DND-41 (cell line): ENCODE data around the gene ELK4.

ENCODE experiments used
- ATAC-seq: fragments of 200-7000 bp; cut with Tn5 transposase; 3 replicates; pipeline ENCODE4 v1.9.1; 2021; ENCODE audit warnings: low read depth; ENCODE audit not compliant: insufficient read depth
- DNase-seq: peaks from one replicate; pipeline ENCODE4 v3.0.0-alpha.2; 2020
- H2AFZ ChIP-seq: 2 replicates; pipeline ENCODE4 v1.6.0; 2012; ENCODE audit warnings: low read depth, low read length
- H3K27ac ChIP-seq: 2 replicates; pipeline ENCODE4 v1.5.1; 2012; ENCODE audit warnings: low read length, inconsistent platforms
- H3K27me3 ChIP-seq: fragments of 200-600 bp; sonication (generic); 2 replicates; pipeline ENCODE4 v1.6.0; 2012; ENCODE audit warnings: low read length, mild to moderate bottlenecking, inconsistent platforms; ENCODE audit not compliant: insufficient read depth, poor library complexity
- H3K36me3 ChIP-seq: 2 replicates; pipeline ENCODE4 v1.5.1; 2012; ENCODE audit warnings: low read length, inconsistent platforms; ENCODE audit not compliant: insufficient read depth
- H3K4me1 ChIP-seq: 2 replicates; pipeline ENCODE4 v1.5.1; 2012; ENCODE audit warnings: mild to moderate bottlenecking, low read length; ENCODE audit not compliant: insufficient read depth
- H3K4me2 ChIP-seq: 2 replicates; pipeline ENCODE4 v1.6.0; 2012; ENCODE audit warnings: mild to moderate bottlenecking, moderate library complexity, low read length, inconsistent platforms; ENCODE audit not compliant: insufficient read depth
- H3K4me3 ChIP-seq, 2 experiments: fragments of 200-600 bp in 1 of 2; shearing (Covaris generic) in 1 of 2; 2 replicates each; pipeline ENCODE4 v1.5.1; 2012 to 2016; ENCODE audit warnings: inconsistent platforms in 2 of 2, low read length in 2 of 2, mild to moderate bottlenecking in 2 of 2, low read depth in 1 of 2, moderate library complexity in 1 of 2
- H3K79me2 ChIP-seq: 2 replicates; pipeline ENCODE4 v1.6.0; 2012; ENCODE audit warnings: low read length, inconsistent platforms; ENCODE audit not compliant: insufficient read depth
- H3K9ac ChIP-seq: 2 replicates; pipeline ENCODE4 v1.6.0; 2012; ENCODE audit warnings: low read depth, mild to moderate bottlenecking, inconsistent platforms, low read length, moderate library complexity
- H3K9me3 ChIP-seq: 2 replicates; pipeline ENCODE4 v1.5.1; 2012; ENCODE audit warnings: low read length, moderate library complexity, mild to moderate bottlenecking, inconsistent platforms; ENCODE audit not compliant: insufficient read depth, severe bottlenecking
- H4K20me1 ChIP-seq: 2 replicates; pipeline ENCODE4 v1.6.0; 2012; ENCODE audit warnings: low read length; ENCODE audit not compliant: insufficient read depth
- EZH2 ChIP-seq: IDR thresholded peaks from 3 replicates; pipeline ENCODE4 v1.6.1; 2012; ENCODE audit warnings: borderline replicate concordance, low read depth, mild to moderate bottlenecking, moderate library complexity, low read length, inconsistent platforms; ENCODE audit not compliant: severe bottlenecking
- TF ChIP-seq, protein P1 (sequence below): IDR thresholded peaks from 2 replicates; pipeline ENCODE4 v1.5.1; 2012; ENCODE audit warnings: borderline replicate concordance, low read length, moderate library complexity, mild to moderate bottlenecking; ENCODE audit not compliant: poor library complexity, severe bottlenecking; ENCODE audit errors: extremely low read depth

Gene ELK4

DNA sequence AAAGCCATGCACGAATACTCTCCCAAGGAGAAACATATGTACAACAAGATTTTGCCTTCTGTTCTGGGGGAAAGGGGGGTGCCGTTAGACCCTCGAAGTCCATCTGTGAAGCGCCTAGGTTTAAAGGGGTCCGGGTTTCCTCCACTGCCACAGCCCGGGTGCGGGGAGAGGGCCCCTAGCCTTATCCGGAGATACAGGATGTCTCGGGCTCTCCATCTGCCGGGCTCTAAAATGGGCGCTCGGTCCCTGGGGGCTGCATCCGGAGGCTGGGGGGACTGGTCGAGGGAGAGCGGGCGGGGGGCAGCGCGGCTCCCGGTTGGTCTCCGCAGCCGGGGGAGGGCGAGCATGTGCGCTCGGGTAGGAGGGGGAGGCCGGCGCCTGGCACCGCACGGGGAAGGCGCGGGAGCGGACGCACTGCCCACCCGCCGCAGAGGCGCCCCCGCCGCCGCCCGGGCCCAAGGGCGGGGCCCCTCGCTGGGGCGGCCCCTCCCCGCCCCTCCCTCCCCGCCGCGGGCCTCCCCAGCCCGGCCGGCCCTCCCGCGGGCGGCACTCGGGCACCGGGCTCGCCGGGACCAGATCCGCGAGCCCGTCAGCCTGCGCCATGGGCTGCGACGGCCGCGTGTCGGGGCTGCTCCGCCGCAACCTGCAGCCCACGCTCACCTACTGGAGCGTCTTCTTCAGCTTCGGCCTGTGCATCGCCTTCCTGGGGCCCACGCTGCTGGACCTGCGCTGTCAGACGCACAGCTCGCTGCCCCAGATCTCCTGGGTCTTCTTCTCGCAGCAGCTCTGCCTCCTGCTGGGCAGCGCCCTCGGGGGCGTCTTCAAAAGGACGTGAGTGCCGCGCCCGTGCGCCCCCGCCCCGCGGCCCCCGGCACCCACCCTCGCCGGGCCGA lies 63.1 kb downstream of the ELK4 start:
- Histone ChIP-seq H3K4me3 (no peak overlapping the region), H3K9me3 (no peaks in the 10 kb centered on the region), H3K36me3 (no peaks in the 10 kb centered on the region), H3K4me2 (no peak overlapping the region), H3K27me3 (peaks cover 28% of the 10 kb centered on the region), H2AFZ (no peak overlapping the region), H3K4me1 (no peaks in the 10 kb centered on the region), H3K9ac (no peak overlapping the region), H4K20me1 (no peaks in the 10 kb centered on the region; the same call in 1 of the 2 replicates), H3K79me2 (no peaks in the 10 kb centered on the region), H3K27ac (no peak overlapping the region)
- TF ChIP-seq, protein P1, sequence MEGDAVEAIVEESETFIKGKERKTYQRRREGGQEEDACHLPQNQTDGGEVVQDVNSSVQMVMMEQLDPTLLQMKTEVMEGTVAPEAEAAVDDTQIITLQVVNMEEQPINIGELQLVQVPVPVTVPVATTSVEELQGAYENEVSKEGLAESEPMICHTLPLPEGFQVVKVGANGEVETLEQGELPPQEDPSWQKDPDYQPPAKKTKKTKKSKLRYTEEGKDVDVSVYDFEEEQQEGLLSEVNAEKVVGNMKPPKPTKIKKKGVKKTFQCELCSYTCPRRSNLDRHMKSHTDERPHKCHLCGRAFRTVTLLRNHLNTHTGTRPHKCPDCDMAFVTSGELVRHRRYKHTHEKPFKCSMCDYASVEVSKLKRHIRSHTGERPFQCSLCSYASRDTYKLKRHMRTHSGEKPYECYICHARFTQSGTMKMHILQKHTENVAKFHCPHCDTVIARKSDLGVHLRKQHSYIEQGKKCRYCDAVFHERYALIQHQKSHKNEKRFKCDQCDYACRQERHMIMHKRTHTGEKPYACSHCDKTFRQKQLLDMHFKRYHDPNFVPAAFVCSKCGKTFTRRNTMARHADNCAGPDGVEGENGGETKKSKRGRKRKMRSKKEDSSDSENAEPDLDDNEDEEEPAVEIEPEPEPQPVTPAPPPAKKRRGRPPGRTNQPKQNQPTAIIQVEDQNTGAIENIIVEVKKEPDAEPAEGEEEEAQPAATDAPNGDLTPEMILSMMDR = no peak
- TF ChIP-seq EZH2 = no peak
- no peak for DNase-seq
- ATAC-seq = no peak

- H4K20me1 ChIP-seq = no peaks in the 10 kb centered on the region; the same call in 1 of the 2 replicates
- H3K4me2 ChIP-seq = no peak overlapping the region
- DNase-seq (no peak), ATAC-seq (no peak)
- H3K27me3 ChIP-seq = peaks cover 28% of the 10 kb centered on the region
- H3K9me3 ChIP-seq = no peaks in the 10 kb centered on the region
- H3K36me3 ChIP-seq = no peaks in the 10 kb centered on the region
- H3K27ac ChIP-seq = no peak overlapping the region
- H2AFZ ChIP-seq = no peak overlapping the region
- no peak overlapping the region for H3K9ac ChIP-seq
- TF ChIP-seq, protein P1 = no peak
- TF ChIP-seq EZH2 = no peak
- no peak overlapping the region for H3K4me3 ChIP-seq
- H3K4me1 ChIP-seq = no peaks in the 10 kb centered on the region
- H3K79me2 ChIP-seq = no peaks in the 10 kb centered on the region
Measured at GRCh38 chr1:205568135-205568468, 63.7 kb downstream of the ELK4 start.

DNA sequence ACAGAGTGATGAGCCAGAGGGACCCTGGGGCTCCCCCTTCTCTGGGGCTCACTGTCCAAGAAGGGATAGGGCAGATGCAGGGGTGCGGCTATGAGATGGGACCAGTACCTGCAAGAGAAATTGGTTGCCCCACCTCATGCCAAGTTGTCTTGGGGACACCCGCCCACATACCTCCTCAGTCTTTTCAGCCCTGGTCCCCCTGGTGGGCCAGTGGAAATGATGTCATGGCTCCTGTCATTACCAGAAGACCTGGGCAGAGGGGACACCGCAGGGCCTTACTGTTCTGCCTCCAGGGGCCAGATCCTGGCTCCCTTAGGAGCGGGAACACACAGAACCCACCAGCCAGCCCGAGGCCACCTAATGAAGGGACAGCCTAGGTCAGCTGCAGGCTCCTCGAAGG lies 64.1 kb downstream of the ELK4 start:
- Histone ChIP-seq H3K27ac (no peak overlapping the region), H3K36me3 (no peaks in the 10 kb centered on the region), H3K4me1 (no peaks in the 10 kb centered on the region), H3K9me3 (no peaks in the 10 kb centered on the region), H3K4me3 (no peak overlapping the region), H4K20me1 (no peaks in the 10 kb centered on the region; the same call in 1 of the 2 replicates), H3K4me2 (no peak overlapping the region), H2AFZ (no peak overlapping the region), H3K27me3 (peaks cover 28% of the 10 kb centered on the region), H3K79me2 (no peaks in the 10 kb centered on the region), H3K9ac (no peak overlapping the region)
- ATAC-seq (no peak), DNase-seq (no peak)
- TF ChIP-seq, protein P1 = no peak
- no peak for TF ChIP-seq EZH2
